ENCODE data around the gene UGT8.

UGT8 gene

DNA sequence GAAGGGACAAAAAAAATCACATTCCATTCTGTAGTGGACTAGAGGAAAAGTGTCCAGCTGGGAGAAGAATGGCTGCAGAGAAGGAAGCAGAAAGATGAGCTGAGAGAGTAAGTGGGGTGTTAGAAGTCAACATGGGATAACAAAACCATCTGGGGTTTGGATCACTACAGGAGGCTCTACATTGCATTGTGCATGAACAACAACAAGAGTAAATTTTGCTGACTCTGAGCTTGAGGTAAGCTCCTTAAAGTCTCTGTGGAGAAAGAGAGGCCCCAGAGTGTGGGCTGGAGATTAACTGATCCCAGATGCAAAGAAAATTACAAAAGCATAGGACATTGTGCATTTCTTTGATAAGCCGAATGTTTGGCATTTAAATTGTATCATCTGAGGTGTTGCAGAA lies 128.9 kb downstream of the UGT8 start:
- in situ Hi-C loops (cut with MboI; ENCODE audit: low sequenced_read_pairs, unreplicated experiment) = no loop called here
- TF ChIP-seq, protein P1, sequence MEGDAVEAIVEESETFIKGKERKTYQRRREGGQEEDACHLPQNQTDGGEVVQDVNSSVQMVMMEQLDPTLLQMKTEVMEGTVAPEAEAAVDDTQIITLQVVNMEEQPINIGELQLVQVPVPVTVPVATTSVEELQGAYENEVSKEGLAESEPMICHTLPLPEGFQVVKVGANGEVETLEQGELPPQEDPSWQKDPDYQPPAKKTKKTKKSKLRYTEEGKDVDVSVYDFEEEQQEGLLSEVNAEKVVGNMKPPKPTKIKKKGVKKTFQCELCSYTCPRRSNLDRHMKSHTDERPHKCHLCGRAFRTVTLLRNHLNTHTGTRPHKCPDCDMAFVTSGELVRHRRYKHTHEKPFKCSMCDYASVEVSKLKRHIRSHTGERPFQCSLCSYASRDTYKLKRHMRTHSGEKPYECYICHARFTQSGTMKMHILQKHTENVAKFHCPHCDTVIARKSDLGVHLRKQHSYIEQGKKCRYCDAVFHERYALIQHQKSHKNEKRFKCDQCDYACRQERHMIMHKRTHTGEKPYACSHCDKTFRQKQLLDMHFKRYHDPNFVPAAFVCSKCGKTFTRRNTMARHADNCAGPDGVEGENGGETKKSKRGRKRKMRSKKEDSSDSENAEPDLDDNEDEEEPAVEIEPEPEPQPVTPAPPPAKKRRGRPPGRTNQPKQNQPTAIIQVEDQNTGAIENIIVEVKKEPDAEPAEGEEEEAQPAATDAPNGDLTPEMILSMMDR (IDR thresholded peaks at IDR 0.05; ENCODE audit: borderline replicate concordance, control extremely low read depth, extremely low read depth, insufficient read depth, missing control alignments) = no peak
- no peak for DNase-seq (ENCODE audit: low spot score)
